ENCODE measurements around the gene SLC5A4. TPM values are rescaled to one million over a fixed set of nuclear protein-coding genes. Genes with fewer than 3 reads are reported as not detected.
A peak's percentile ranks its signal among the peaks of the same experiment; 100 is the strongest.

The SLC5A4 gene
- total RNA-seq, 1 experiment from 2014 or later: not detected

DNA sequence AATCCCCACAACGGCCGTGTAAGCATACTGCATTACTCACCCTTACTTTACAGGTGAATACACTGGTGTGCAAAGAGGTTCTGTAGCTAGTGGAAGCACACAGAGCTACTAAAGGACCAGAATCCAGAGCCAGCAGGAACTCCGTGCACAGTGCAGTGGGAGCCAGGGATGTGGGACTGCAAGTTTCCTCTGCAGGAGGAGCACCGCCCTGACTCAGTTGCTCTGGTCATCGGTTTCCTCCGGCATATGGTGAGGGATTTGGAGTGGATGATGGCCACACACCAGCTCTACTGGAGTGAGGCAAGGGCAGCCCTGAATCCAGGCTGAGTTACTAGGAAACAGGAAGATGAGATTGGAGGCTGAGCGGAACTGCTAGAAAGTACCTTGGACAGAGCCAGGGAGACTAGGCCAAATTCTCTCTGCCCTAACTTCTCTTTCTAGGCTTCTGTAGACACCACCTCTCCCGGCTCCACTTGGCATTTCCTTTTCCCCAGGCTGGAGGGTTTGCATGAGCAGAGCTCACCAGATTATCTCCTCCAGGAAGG lies 77.9 kb downstream of the SLC5A4 start:
- Histone ChIP-seq H3K36me3 (ENCODE audit: low read depth, low read length) (no peaks in the 10 kb centered on the region), H3K4me2 (ENCODE audit: low read length) (no peak overlapping the region), H3F3A (ENCODE audit: low read length, unreplicated experiment) (no peaks in the 10 kb centered on the region), H2AFZ (ENCODE audit: low read length) (no peak overlapping the region), H3K4me1 (ENCODE audit: insufficient read depth, low read length) (no peaks in the 10 kb centered on the region), H3K27ac (ENCODE audit: low read length) (no peak overlapping the region), H3K4me3 (ENCODE audit: low read length) (no peak overlapping the region), H3K9me3 (ENCODE audit: low read length) (no peaks in the 10 kb centered on the region), H4K20me1 (ENCODE audit: low read length) (no peaks in the 10 kb centered on the region), H3K27me3 (ENCODE audit: low read length) (no peaks in the 10 kb centered on the region; the same call in 1 of the 2 replicates), H3K79me2 (ENCODE audit: low read length) (no peaks in the 10 kb centered on the region), H3K9ac (ENCODE audit: low read length) (no peak overlapping the region), H3K9me2 (replicated peaks; ENCODE audit: low read length) (no peaks in the 10 kb centered on the region)
- ATAC-seq: no peak
- TF ChIP-seq CTCF (conservative IDR thresholded peaks at IDR 0.05; ENCODE audit: low read depth, low read length) (no peak), EZH2phosphoT487 (IDR thresholded peaks at IDR 0.05; ENCODE audit: borderline replicate concordance, low read length) (no peak), EZH2 (IDR thresholded peaks at IDR 0.05; ENCODE audit: low read length, unreplicated experiment) (no peak)
- CTCF ChIA-PET: no interaction called here
- intact Hi-C loops (cut with micrococcal nuclease): no loop called here
- no TSS peak for BruUV-seq (replicated peaks)
- POLR2A ChIA-PET (ENCODE audit: unreplicated experiment): no interaction called here
- peak; percentile 1 for DNase-seq

DNA sequence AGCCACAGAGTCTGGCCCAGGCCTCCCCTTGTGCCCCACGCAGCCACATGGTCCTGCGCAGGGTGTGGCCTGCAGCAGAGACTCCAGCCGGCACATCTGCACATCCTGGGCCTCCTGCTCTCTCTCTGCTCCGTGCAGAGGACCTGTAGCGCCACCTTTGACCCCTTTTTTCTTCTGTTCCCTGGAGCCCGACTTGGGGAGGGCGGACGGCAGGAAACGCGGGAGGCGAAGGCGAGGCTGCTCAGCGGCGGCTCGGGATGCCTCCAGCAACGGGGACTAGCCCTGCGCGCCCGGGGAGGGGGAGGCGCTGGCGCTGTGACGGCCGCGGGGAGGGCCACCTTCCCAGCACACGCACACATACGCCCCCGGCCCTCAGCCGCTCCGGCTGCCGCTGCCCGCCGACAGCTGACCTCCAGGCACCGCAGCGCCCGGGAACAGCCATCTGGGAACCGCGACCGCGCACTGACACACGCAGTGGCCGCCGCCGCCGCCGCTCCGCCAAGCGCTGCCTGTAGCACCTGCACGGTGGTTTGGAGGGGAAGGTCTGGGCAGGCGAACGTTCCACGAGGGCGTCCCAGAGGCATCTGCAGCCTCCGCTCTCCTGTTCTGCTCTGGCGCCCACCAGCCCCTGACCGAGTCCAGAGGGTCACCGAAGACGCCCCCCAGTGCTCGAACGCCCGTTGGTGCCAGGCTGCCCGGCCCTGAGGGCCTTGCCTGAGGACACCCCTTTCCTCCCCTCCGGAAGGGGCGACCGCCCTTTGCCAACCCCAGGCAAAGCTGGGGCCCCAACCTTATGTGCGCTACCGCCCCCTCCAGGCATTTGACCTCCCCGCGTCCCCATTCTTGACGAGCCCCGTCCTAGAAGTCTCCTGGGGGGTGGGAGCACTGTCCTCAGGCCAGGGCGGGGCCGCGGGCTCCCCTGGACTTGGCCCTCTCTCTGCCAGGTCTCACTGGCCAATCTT lies 79.2 kb downstream of the SLC5A4 start:
- Histone ChIP-seq H3K4me2 (ENCODE audit: low read length) (no peak overlapping the region), H3K4me3 (ENCODE audit: low read length) (no peak overlapping the region), H3K27ac (ENCODE audit: low read length) (no peak overlapping the region), H3K9me2 (replicated peaks; ENCODE audit: low read length) (no peaks in the 10 kb centered on the region), H3K4me1 (ENCODE audit: insufficient read depth, low read length) (no peaks in the 10 kb centered on the region), H3K36me3 (ENCODE audit: low read depth, low read length) (no peaks in the 10 kb centered on the region), H3K9ac (ENCODE audit: low read length) (no peak overlapping the region), H4K20me1 (ENCODE audit: low read length) (no peaks in the 10 kb centered on the region), H3K79me2 (ENCODE audit: low read length) (no peaks in the 10 kb centered on the region), H3K27me3 (ENCODE audit: low read length) (no peaks in the 10 kb centered on the region; the same call in 1 of the 2 replicates), H3K9me3 (ENCODE audit: low read length) (no peaks in the 10 kb centered on the region), H2AFZ (ENCODE audit: low read length) (no peak overlapping the region), H3F3A (ENCODE audit: low read length, unreplicated experiment) (no peaks in the 10 kb centered on the region)
- POLR2A ChIA-PET (ENCODE audit: unreplicated experiment): no interaction called here
- CTCF ChIA-PET: no interaction called here
- TF ChIP-seq CTCF (conservative IDR thresholded peaks at IDR 0.05; ENCODE audit: low read depth, low read length): no peak
- no peak for TF ChIP-seq EZH2phosphoT487 (IDR thresholded peaks at IDR 0.05; ENCODE audit: borderline replicate concordance, low read length)
- TF ChIP-seq EZH2 (IDR thresholded peaks at IDR 0.05; ENCODE audit: low read length, unreplicated experiment): no peak
- intact Hi-C loops (cut with micrococcal nuclease): no loop called here
- ATAC-seq (no peak), DNase-seq (no peak)
- no TSS peak for BruUV-seq (replicated peaks)

- Histone ChIP-seq H3K9me2 (replicated peaks; ENCODE audit: low read length) (no peaks in the 10 kb centered on the region), H3K9me3 (ENCODE audit: low read length) (no peaks in the 10 kb centered on the region), H3K4me1 (ENCODE audit: insufficient read depth, low read length) (no peaks in the 10 kb centered on the region), H3K79me2 (ENCODE audit: low read length) (no peaks in the 10 kb centered on the region), H3K4me2 (ENCODE audit: low read length) (no peak overlapping the region), H4K20me1 (ENCODE audit: low read length) (no peaks in the 10 kb centered on the region), H3K27ac (ENCODE audit: low read length) (no peak overlapping the region), H3K9ac (ENCODE audit: low read length) (no peak overlapping the region), H3K27me3 (ENCODE audit: low read length) (no peaks in the 10 kb centered on the region), H2AFZ (ENCODE audit: low read length) (no peak overlapping the region), H3K4me3 (ENCODE audit: low read length) (no peak overlapping the region), H3K36me3 (ENCODE audit: low read depth, low read length) (no peaks in the 10 kb centered on the region), H3F3A (ENCODE audit: low read length, unreplicated experiment) (no peaks in the 10 kb centered on the region)
- TF ChIP-seq CTCF (conservative IDR thresholded peaks at IDR 0.05; ENCODE audit: low read depth, low read length): no peak
- intact Hi-C loops (cut with micrococcal nuclease): no loop called here
- ATAC-seq (no peak), DNase-seq (no peak)
- CTCF ChIA-PET: no interaction called here
- no TSS peak for BruUV-seq (replicated peaks)
- POLR2A ChIA-PET (ENCODE audit: unreplicated experiment): no interaction called here
These were observed 80.0 kb downstream of the SLC5A4 start for GRCh38 chr22:32175115-32175514.

Measured in PC-3 (cell line).